Measurements from ENCODE around the gene MYB. TPM values are rescaled to one million over a fixed set of nuclear protein-coding genes. Genes with fewer than 3 reads are reported as not detected.

The MYB gene
- total RNA-seq, 2 experiments from 2014 or later, result 7.5 to 8.2 TPM

DNA sequence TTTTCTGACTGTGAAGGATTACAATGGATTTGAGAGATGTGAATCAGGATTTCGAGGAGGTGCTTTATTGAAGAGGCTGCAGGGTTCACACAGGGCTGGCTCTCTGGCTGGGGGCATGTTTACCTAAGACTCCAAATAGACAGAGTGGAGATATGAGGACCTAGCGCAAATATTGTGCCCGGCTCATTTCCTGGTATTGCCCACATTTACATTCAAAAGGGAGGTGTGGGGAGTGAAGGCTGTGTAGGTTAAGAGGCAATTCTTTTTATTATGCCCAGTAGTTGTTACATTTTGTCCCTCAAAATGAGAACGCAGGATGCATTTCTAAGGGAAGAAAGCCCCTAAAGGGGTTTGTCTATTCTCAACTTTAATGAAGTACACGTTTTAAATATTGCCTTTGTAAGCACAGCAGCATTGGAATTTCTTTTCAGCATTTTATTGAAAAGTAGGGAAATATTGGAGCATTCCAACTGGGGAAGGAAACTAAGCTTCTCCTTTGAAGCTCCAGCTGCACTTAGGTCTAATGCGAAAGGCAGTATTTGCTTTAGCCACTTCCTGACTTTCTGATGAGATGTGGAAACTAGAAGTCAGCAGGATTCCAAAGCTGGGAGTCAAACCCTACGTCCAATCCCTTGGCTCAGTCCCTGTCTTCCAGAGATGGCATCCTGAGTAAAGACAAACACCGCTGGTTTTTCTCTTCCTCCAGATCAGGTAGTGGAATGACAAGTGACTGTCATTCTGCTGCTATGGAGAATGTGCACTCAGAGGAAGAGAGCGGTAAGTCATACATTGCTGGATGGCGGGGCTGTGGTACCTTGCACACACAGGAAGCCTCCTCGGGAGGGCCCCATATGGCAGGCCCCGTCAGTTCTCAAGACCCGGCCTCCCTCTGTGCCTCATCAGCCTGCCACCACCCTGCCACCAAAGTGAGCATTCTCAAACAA is 70.7 kb downstream of the MYB start:
- ChIA-PET POLR2A (no interaction called here), CTCF (no interaction called here)
- Mint-ChIP-seq H3K9me3 (ENCODE audit: insufficient read depth) (no peaks in the 10 kb centered on the region), H3K4me1 (ENCODE audit: low read depth) (no peaks in the 10 kb centered on the region), H3K4me3 (no peak overlapping the region), H3K36me3 (ENCODE audit: low read depth) (no peaks in the 10 kb centered on the region), H3K27me3 (ENCODE audit: low read depth) (no peaks in the 10 kb centered on the region), H3K27ac (no peak overlapping the region)
- no peak for ATAC-seq
- DNase-seq, result no peak

DNA sequence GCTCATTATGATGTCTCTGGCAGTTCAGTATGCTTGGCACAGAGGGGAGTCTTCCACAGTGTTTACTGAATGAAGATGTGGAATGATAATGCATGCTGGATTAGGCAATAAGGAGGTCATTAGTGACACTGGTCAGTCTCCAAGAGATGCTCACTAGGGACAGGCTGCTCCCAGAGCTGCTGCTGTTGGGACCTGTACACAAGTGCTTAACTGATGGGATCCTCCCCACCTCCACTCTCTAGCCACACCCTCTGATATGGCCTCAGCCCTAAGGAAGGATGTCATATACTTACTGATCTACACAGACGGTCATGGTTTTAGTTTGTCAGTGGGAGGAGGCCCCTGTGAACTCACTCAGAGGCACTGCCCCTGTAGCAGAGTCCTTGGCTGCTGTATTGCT is 73.4 kb downstream of the MYB start:
- H3K9me3 Mint-ChIP-seq (ENCODE audit: insufficient read depth), result no peaks in the 10 kb centered on the region
- no peak for ATAC-seq
- H3K4me1 Mint-ChIP-seq (ENCODE audit: low read depth), result no peaks in the 10 kb centered on the region
- ChIA-PET POLR2A (no interaction called here), CTCF (no interaction called here)
- no peaks in the 10 kb centered on the region for H3K36me3 Mint-ChIP-seq (ENCODE audit: low read depth)
- no peak overlapping the region for H3K27ac Mint-ChIP-seq
- no peak for DNase-seq
- no peak overlapping the region for H3K4me3 Mint-ChIP-seq
- peaks cover 3% of the 10 kb centered on the region for H3K27me3 Mint-ChIP-seq (ENCODE audit: low read depth)

DNA sequence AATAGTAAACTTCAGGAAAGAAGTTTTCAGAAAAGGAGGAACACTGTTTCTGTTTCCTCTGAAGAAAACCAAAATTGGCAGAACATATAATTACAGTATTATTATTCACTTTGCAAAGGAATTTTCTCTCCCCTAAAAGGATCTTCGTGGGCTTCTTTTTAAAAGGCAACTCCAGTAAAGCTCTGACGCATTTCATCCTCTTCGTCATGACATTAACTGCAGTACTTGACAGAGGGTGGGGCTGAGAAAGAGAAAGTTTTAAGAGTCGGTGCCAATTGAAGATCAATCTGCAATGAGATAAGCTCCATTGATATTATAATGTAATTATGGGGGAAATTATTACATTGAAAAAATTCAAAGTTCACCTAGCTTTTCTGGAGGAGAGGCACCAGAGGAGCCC is 75.8 kb downstream of the MYB start:
- H3K9me3 Mint-ChIP-seq (ENCODE audit: insufficient read depth), result no peaks in the 10 kb centered on the region

DNA sequence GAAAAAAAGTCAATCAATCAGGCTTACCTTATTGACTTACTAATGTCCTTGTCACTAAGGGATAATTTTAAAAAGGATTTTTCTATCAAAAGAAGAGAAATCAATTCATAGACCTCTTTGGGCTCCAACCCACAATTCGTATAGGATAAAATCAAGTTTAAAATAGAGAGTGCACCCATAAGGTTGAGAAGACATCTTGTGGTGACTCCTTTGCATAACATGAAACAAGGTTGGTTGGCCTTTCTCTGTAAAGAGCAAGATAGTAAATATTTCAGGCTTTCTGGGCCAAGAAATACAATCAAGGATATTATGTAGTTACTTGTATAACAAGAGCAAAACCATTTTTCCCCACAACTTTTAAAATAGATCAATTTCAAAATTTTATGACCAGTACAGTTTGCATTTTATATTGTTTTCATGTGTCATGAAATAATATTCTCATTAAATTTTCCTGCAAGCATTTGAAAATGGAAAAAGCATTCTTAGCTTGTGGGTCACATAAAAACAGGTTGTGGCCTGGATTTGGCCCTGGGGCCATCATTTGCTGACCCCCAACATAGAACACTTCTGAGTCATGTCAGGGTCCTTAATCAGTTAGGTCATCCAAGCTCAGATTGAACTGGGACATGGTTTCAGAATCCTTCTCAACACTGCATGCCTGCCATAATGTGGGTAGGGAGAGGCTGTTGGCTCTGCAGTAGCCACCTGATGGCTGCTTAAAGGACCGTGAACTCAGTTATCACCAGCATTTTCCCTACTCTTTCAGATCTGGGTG is 76.7 kb downstream of the MYB start:
- CTCF ChIA-PET, result interaction anchor here (0.7 to 3.2 kb wide), 5 partner anchors 11 to 165 kb away, joined by 3 to 8 read pairs (median 3); no protein-coding TSS in a partner anchor
- Mint-ChIP-seq H3K27me3 (ENCODE audit: low read depth) (peaks cover 7% of the 10 kb centered on the region), H3K4me1 (ENCODE audit: low read depth) (no peaks in the 10 kb centered on the region), H3K27ac (no peak overlapping the region), H3K9me3 (ENCODE audit: insufficient read depth) (no peaks in the 10 kb centered on the region), H3K4me3 (no peak overlapping the region), H3K36me3 (ENCODE audit: low read depth) (no peaks in the 10 kb centered on the region)
- DNase-seq, result no peak
- no peak for ATAC-seq
- POLR2A ChIA-PET, result no interaction called here

More for the DNA sequence above, 75.8 kb downstream of the MYB start:
- Mint-ChIP-seq H3K4me3 (no peak overlapping the region), H3K27ac (no peak overlapping the region), H3K4me1 (ENCODE audit: low read depth) (no peaks in the 10 kb centered on the region), H3K27me3 (ENCODE audit: low read depth) (peaks cover 7% of the 10 kb centered on the region), H3K36me3 (ENCODE audit: low read depth) (no peaks in the 10 kb centered on the region)
- no peak for ATAC-seq
- ChIA-PET CTCF (interaction anchor here (2.2 to 3.2 kb wide), 2 partner anchors 113 to 166 kb away, joined by 7 to 8 read pairs; no protein-coding TSS in a partner anchor), POLR2A (no interaction called here)
- DNase-seq, result no peak

DNA sequence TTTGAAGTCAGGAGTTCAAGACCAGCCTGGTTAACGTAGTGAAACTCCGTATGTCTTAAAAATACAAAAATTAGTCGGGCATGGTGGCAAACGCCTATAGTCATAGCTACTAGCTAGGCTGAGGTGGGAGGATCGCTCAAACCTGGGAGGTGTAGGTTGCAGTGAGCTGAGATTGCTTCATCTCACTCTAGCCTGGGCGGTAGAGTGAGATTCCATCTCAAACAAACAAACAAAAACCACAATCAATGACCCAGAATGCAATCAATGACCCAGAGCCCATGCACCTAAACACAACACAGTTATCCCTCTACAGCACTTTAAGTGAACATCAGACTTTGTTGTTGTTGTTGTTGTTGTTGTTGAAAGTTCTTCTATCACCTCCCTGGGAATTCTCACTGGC is 77.9 kb downstream of the MYB start:
- ATAC-seq (no peak), DNase-seq (no peak)
- Mint-ChIP-seq H3K27ac (no peak overlapping the region), H3K36me3 (ENCODE audit: low read depth) (no peaks in the 10 kb centered on the region), H3K4me3 (no peak overlapping the region), H3K9me3 (ENCODE audit: insufficient read depth) (no peaks in the 10 kb centered on the region), H3K27me3 (ENCODE audit: low read depth) (peaks cover 7% of the 10 kb centered on the region), H3K4me1 (ENCODE audit: low read depth) (no peaks in the 10 kb centered on the region)
- CTCF ChIA-PET, result interaction anchor here (1.0 to 3.2 kb wide), 2 partner anchors 16 to 164 kb away, joined by 3 to 8 read pairs; no protein-coding TSS in a partner anchor
- POLR2A ChIA-PET, result interaction anchor here (0.9 kb wide), 1 partner anchor 28 kb away, joined by 3 read pairs; no protein-coding TSS in a partner anchor

DNA sequence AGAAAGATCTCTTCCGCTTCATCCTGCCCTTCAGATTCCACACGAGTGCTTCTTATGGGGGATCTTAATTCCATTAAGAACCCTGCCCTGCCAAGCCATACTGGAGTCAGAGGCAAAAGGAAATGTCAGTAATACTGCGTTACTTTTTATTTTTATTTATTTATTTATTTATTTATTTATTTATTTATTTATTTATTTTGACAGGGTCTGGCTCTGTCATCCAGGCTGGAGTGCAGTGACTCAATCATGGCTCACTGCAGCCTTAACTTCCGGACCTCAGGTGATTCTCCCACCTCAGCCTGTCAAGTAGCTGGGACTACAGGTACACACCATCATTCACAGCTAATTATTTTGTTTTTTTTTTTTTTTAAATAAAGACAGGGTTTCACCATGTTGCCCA is 79.5 kb downstream of the MYB start:
- H3K4me1 Mint-ChIP-seq (ENCODE audit: low read depth), result no peaks in the 10 kb centered on the region

DNA sequence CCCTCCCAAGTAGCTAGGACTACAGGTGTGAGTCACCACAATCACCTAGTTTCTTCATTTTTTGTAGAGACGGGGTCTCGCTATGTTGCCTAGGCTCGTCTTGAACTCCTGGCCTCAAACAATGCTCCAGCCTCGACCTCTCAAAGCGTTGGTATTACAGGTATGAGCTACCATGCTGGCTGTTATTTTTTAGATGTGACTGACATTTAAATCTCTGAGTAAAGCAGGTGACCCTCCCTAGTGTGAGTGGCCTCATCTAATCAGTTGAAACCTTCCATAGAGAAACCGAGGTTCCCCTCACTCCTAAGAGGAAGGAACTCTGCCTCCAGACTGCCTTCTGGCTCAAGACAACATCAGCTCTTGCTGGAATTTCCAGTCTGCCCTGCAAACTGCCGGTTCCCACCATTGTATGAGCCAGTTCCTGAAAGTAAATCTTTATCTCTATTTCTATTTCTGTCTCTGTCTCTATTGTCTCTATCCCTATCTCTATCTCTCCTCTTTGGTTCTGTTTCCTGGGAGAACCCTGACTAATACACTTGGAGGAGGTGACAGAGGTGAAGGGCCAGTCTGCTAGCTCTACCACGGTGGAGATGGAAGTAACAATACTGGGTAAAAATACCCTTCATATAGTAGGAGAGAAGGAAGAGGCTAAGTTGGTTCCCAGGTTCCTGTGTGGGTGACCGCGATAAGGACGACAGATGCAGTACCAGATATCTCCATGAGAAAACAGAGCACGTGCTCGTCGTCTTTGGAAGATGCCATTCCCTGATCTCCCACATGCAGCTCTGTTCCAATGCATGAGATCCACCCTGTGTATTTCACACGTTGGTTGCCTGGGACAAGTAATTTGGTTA is 81.0 kb downstream of the MYB start:
- POLR2A ChIA-PET, result no interaction called here
- peaks cover 7% of the 10 kb centered on the region for H3K27me3 Mint-ChIP-seq (ENCODE audit: low read depth)
- ATAC-seq (no peak), DNase-seq (no peak)
- no peaks in the 10 kb centered on the region for H3K36me3 Mint-ChIP-seq (ENCODE audit: low read depth)
- CTCF ChIA-PET, result no interaction called here
- no peaks in the 10 kb centered on the region for H3K9me3 Mint-ChIP-seq (ENCODE audit: insufficient read depth)
- no peak overlapping the region for H3K4me3 Mint-ChIP-seq
- H3K27ac Mint-ChIP-seq, result no peak overlapping the region
- no peaks in the 10 kb centered on the region for H3K4me1 Mint-ChIP-seq (ENCODE audit: low read depth)

More for the DNA sequence above, 79.5 kb downstream of the MYB start:
- DNase-seq (no peak), ATAC-seq (no peak)
- H3K27ac Mint-ChIP-seq, result no peak overlapping the region
- H3K36me3 Mint-ChIP-seq (ENCODE audit: low read depth), result no peaks in the 10 kb centered on the region
- CTCF ChIA-PET, result no interaction called here
- POLR2A ChIA-PET, result no interaction called here
- peaks cover 7% of the 10 kb centered on the region for H3K27me3 Mint-ChIP-seq (ENCODE audit: low read depth)
- no peaks in the 10 kb centered on the region for H3K9me3 Mint-ChIP-seq (ENCODE audit: insufficient read depth)
- H3K4me3 Mint-ChIP-seq, result no peak overlapping the region

DNA sequence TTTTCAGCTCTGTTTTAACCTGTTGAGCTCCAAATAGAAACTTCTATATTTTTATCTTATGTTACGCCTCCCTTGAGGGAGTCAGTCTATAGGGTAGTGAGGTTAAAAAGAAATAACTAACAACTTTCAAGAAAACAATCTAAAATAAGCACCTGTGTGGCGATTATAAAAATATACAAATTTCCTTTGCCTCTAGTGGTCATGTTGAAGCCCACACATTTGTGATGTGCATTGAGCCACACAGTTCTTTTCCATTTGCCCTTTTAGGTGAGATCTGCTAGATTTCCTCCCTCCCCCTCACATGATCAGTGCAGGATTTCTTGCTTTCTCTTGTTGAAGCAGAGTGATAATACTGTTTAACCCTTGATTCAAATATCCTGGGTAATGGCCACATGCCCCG is 84.2 kb downstream of the MYB start:
- no peaks in the 10 kb centered on the region for H3K27me3 Mint-ChIP-seq (ENCODE audit: low read depth)
- DNase-seq (no peak), ATAC-seq (no peak)
- no peaks in the 10 kb centered on the region for H3K36me3 Mint-ChIP-seq (ENCODE audit: low read depth)
- no peak overlapping the region for H3K27ac Mint-ChIP-seq
- POLR2A ChIA-PET, result no interaction called here
- H3K4me3 Mint-ChIP-seq, result no peak overlapping the region
- no peaks in the 10 kb centered on the region for H3K4me1 Mint-ChIP-seq (ENCODE audit: low read depth)
- no peaks in the 10 kb centered on the region for H3K9me3 Mint-ChIP-seq (ENCODE audit: insufficient read depth)
- CTCF ChIA-PET, result interaction anchor here (1.5 kb wide), 1 partner anchor 15 kb away, joined by 4 read pairs; no protein-coding TSS in a partner anchor

DNA sequence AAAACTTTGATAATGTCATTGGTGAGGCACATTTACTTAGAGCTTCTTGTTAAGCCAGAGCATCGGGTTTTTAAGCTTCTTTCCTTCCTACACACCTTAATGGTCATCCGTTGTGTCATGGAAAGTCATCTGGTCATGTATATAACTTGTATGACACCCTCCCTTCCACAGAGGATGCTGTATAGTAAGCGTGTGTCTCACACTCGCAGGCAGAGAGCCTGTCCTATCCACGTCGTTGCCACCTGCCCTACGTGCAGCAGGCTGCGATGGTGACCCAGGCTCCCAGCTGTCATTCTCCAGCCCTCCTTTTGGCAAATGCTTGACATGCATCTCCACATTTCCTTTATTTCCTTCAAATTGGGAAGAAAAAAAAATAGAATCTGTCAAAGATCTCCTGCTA is 85.6 kb downstream of the MYB start:
- DNase-seq (no peak), ATAC-seq (no peak)
- POLR2A ChIA-PET, result no interaction called here
- Mint-ChIP-seq H3K27ac (no peak overlapping the region), H3K4me3 (no peak overlapping the region), H3K9me3 (ENCODE audit: insufficient read depth) (no peaks in the 10 kb centered on the region), H3K27me3 (ENCODE audit: low read depth) (no peaks in the 10 kb centered on the region), H3K4me1 (ENCODE audit: low read depth) (no peaks in the 10 kb centered on the region), H3K36me3 (ENCODE audit: low read depth) (no peaks in the 10 kb centered on the region)
- CTCF ChIA-PET, result no interaction called here

DNA sequence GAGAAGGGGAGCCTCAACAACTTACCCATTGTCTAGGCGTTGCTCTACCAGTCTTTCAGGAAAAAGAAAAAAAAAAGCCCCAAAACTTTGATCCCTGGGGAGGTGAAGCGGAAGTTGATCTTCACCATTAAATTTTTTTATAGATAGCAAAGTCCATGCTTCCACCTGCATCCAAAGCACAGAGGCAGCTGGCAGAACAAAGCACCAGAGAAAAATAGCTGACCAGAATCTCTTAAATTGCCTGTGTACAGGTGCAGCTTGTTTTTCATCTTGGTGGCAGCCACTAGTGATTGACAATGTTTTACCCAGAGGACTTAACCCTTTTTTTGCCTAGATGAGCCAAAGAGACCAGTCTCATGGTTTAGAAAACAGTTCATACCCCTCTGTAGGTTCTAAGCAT is 86.0 kb downstream of the MYB start:
- Mint-ChIP-seq H3K27me3 (ENCODE audit: low read depth) (no peaks in the 10 kb centered on the region), H3K27ac (no peak overlapping the region), H3K36me3 (ENCODE audit: low read depth) (no peaks in the 10 kb centered on the region), H3K9me3 (ENCODE audit: insufficient read depth) (no peaks in the 10 kb centered on the region), H3K4me3 (no peak overlapping the region), H3K4me1 (ENCODE audit: low read depth) (no peaks in the 10 kb centered on the region)
- ChIA-PET POLR2A (no interaction called here), CTCF (no interaction called here)
- DNase-seq, result no peak
- ATAC-seq, result no peak

DNA sequence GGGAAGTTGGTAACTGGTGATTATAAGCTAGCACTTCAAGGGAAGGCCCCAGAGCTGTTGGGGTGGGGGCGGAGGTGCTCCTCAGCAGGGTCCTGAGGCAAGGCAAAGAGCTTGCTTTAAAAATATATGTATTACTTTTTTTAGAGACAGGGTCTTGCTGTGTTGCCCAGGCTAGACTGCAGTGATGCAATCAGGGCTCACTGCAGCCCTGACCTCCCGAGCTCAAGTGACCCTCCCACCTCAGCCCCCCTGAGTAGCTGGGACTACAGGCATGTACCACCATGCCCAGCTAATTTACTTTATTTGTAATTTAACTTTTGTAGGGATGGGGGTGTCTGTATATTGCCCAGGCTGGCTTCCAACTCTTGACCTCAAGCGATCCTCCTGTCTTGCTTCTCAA is 87.2 kb downstream of the MYB start:
- Mint-ChIP-seq H3K4me1 (ENCODE audit: low read depth) (no peaks in the 10 kb centered on the region), H3K4me3 (no peak overlapping the region), H3K27ac (no peak overlapping the region), H3K9me3 (ENCODE audit: insufficient read depth) (no peaks in the 10 kb centered on the region), H3K27me3 (ENCODE audit: low read depth) (no peaks in the 10 kb centered on the region), H3K36me3 (ENCODE audit: low read depth) (no peaks in the 10 kb centered on the region)
- DNase-seq (no peak), ATAC-seq (no peak)
- ChIA-PET POLR2A (no interaction called here), CTCF (interaction anchor here (1.1 kb wide), 1 partner anchor 10 kb away, joined by 3 read pairs; no protein-coding TSS in a partner anchor)
